Measurements from ENCODE around the gene UQCRQ.
A peak's percentile ranks its signal among the peaks of the same experiment; 100 is the strongest.

Gene UQCRQ

DNA sequence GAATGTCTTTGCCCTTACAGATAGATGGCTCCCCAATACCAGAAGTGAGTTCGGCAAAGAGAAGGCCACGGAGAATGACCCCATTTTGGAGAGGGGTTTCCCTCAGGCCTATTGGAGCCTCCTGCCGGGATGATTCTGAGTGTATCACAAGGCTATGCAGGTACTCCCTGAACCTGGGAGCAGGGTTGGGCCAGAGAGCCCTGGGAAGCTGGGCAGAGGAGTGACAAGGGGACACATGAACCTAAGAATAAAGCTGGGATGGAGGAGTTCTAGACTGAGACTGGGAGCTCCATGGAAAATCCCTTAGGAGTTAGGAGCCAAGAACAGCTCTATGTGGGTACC lies 7.5 kb downstream of the UQCRQ start:
- no peak overlapping the region for H3K4me3 ChIP-seq (ENCODE audit: control insufficient read depth in 1 of 7, extremely low read depth in 1 of 7, insufficient read depth in 4 of 7, low read depth in 2 of 7, low read length in 6 of 7)
- H3K27ac ChIP-seq (ENCODE audit: insufficient read depth in 1 of 2, low read depth in 1 of 2, low read length in 2 of 2, poor library complexity in 1 of 2, severe bottlenecking in 2 of 2) = no peak overlapping the region
- CTCF ChIA-PET = interaction anchor here (1.3 to 6.2 kb wide), 4 partner anchors 9 to 373 kb away, joined by 3 to 31 read pairs (median 7); no protein-coding TSS in a partner anchor
- H3K4me1 ChIP-seq (ENCODE audit: control extremely low read depth in 1 of 4, control insufficient read depth in 4 of 4, insufficient read depth in 4 of 4, low read length in 3 of 4) = no peaks in the 10 kb centered on the region
- POLR2A ChIA-PET = no interaction called here
- H3K36me3 ChIP-seq (ENCODE audit: control insufficient read depth in 4 of 4, insufficient read depth in 4 of 4, low read length in 3 of 4) = peaks cover 2 to 60% (median 18%) of the 10 kb centered on the region in 4 experiments
- DNase-seq = no peak
- WGBS (ENCODE audit: insufficient coverage) = 94% methylated on average over 3 of the region's 3 CpGs
- H3K9me3 ChIP-seq (ENCODE audit: control extremely low read depth in 1 of 5, control insufficient read depth in 4 of 5, insufficient read depth in 2 of 5, low read depth in 1 of 5, low read length in 4 of 5) = no peaks in the 10 kb centered on the region
- no peaks in the 10 kb centered on the region for H3K27me3 ChIP-seq (replicated peaks in 2 of 5; ENCODE audit: control insufficient read depth in 4 of 5, insufficient read depth in 5 of 5, low read length in 4 of 5)

DNA sequence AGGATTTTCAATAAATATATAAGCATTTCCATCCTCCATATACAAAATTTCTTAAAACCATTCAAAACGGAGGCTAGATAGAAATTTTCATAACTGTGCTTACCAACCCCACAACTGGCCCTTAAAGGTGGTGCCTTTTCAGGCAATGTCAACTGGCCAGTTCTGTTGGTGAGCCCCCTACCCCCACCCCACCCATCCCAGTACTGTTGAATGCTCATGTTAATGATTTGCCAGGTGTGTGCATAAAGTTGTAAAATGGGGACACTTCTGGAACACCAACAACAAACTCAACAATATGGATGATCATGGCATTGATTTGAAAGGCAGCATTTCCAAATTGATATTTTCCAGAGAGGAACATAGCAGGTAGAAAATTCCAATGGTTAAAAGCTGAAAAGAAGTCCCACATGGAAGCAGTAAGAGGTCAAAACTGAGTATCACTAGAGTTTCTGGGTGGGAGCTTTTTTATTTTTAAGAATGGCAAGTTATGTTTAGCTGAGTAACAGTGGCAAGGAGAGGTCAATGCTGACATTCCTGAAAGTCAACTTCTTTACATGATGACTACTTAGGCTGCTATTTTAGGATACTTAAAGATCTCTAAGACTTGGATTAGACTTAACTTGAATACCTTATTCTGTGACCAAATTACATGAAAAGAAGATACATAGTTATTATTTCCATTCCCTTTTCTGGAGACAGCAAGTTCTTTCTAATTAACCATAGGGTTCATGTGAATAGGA lies 9.7 kb downstream of the UQCRQ start:
- Histone ChIP-seq H3K4me3 (ENCODE audit: control insufficient read depth in 1 of 7, extremely low read depth in 1 of 7, insufficient read depth in 4 of 7, low read depth in 2 of 7, low read length in 6 of 7) (no peak overlapping the region), H3K27ac (ENCODE audit: insufficient read depth in 1 of 2, low read depth in 1 of 2, low read length in 2 of 2, poor library complexity in 1 of 2, severe bottlenecking in 2 of 2) (no peak overlapping the region), H3K27me3 (replicated peaks in 2 of 5; ENCODE audit: control insufficient read depth in 4 of 5, insufficient read depth in 5 of 5, low read length in 4 of 5) (no peaks in the 10 kb centered on the region), H3K36me3 (ENCODE audit: control insufficient read depth in 4 of 4, insufficient read depth in 4 of 4, low read length in 3 of 4) (peaks cover 9 to 65% (median 27%) of the 10 kb centered on the region in 4 experiments), H3K9me3 (ENCODE audit: control extremely low read depth in 1 of 5, control insufficient read depth in 4 of 5, insufficient read depth in 2 of 5, low read depth in 1 of 5, low read length in 4 of 5) (no peaks in the 10 kb centered on the region), H3K4me1 (ENCODE audit: control extremely low read depth in 1 of 4, control insufficient read depth in 4 of 4, insufficient read depth in 4 of 4, low read length in 3 of 4) (no peaks in the 10 kb centered on the region)
- 100% methylated on average over 1 of the region's 1 CpG for WGBS (ENCODE audit: insufficient coverage)
- ChIA-PET CTCF (interaction anchor here (1.6 to 3.3 kb wide), 4 partner anchors 9 to 47 kb away, joined by 4 to 9 read pairs (median 6); partner anchors contain the start of genes GDF9 and UQCRQ), POLR2A (no interaction called here)
- no peak for DNase-seq

DNA sequence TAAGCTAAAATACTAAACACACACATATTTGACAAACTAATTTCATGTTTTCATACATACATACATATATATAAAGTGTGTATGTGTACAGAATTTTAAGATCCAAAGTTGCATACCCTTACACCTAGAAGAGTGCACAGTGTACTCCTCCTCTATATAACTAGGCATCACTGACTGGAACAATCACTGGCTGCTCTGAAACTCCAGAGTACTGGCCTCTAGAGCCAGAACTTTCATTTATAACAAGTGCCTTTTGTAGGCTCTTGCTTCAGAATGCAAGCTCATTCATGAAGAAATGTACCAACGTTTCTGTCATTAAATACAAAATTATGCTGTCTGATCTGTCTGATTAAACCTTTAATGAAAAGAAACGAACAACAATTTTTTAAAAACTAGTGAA lies 11.0 kb downstream of the UQCRQ start:
- Histone ChIP-seq H3K27me3 (replicated peaks in 2 of 5; ENCODE audit: control insufficient read depth in 4 of 5, insufficient read depth in 5 of 5, low read length in 4 of 5) (no peaks in the 10 kb centered on the region), H3K36me3 (ENCODE audit: control insufficient read depth in 4 of 4, insufficient read depth in 4 of 4, low read length in 3 of 4) (peaks cover 11 to 65% (median 34%) of the 10 kb centered on the region in 4 experiments), H3K4me1 (ENCODE audit: control extremely low read depth in 1 of 4, control insufficient read depth in 4 of 4, insufficient read depth in 4 of 4, low read length in 3 of 4) (no peaks in the 10 kb centered on the region), H3K27ac (ENCODE audit: insufficient read depth in 1 of 2, low read depth in 1 of 2, low read length in 2 of 2, poor library complexity in 1 of 2, severe bottlenecking in 2 of 2) (no peak overlapping the region), H3K9me3 (ENCODE audit: control extremely low read depth in 1 of 5, control insufficient read depth in 4 of 5, insufficient read depth in 2 of 5, low read depth in 1 of 5, low read length in 4 of 5) (no peaks in the 10 kb centered on the region), H3K4me3 (ENCODE audit: control insufficient read depth in 1 of 7, extremely low read depth in 1 of 7, insufficient read depth in 4 of 7, low read depth in 2 of 7, low read length in 6 of 7) (no peak overlapping the region)
- WGBS (ENCODE audit: insufficient coverage) = 100% methylated on average over 1 of the region's 2 CpGs
- DNase-seq = no peak
- ChIA-PET POLR2A (no interaction called here), CTCF (interaction anchor here (0.8 to 2.1 kb wide), 9 partner anchors 10 to 351 kb away, joined by 3 to 7 read pairs (median 4); partner anchors contain the start of genes GDF9, SHROOM1 and UQCRQ)

DNA sequence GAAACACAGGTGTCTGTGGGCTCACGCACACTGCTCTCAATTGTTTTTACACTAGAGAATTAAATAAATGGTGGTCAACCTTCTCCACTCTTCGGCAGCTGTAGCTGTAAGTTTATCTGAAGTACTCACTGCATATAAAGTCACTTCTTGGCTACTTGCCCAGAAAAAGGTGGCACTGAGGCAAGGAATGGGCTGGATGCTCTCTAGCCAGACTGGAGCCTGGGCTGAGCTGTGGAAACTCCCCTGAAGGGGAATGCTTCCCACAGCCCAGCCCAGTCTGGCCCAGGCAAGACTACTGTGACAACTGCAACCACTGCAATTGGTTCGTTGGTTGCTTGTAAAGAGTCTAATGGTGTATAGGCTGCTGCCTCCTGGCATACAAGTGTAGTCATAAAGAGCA lies 11.5 kb downstream of the UQCRQ start:
- Histone ChIP-seq H3K27ac (ENCODE audit: insufficient read depth in 1 of 2, low read depth in 1 of 2, low read length in 2 of 2, poor library complexity in 1 of 2, severe bottlenecking in 2 of 2) (no peak overlapping the region), H3K4me3 (ENCODE audit: control insufficient read depth in 1 of 7, extremely low read depth in 1 of 7, insufficient read depth in 4 of 7, low read depth in 2 of 7, low read length in 6 of 7) (no peak overlapping the region), H3K4me1 (ENCODE audit: control extremely low read depth in 1 of 4, control insufficient read depth in 4 of 4, insufficient read depth in 4 of 4, low read length in 3 of 4) (no peaks in the 10 kb centered on the region), H3K36me3 (ENCODE audit: control insufficient read depth in 4 of 4, insufficient read depth in 4 of 4, low read length in 3 of 4) (peaks cover 11 to 65% (median 35%) of the 10 kb centered on the region in 4 experiments), H3K27me3 (replicated peaks in 2 of 5; ENCODE audit: control insufficient read depth in 4 of 5, insufficient read depth in 5 of 5, low read length in 4 of 5) (no peaks in the 10 kb centered on the region), H3K9me3 (ENCODE audit: control extremely low read depth in 1 of 5, control insufficient read depth in 4 of 5, insufficient read depth in 2 of 5, low read depth in 1 of 5, low read length in 4 of 5) (no peaks in the 10 kb centered on the region)
- ChIA-PET POLR2A (no interaction called here), CTCF (interaction anchor here (0.8 to 2.1 kb wide), 7 partner anchors 14 to 352 kb away, joined by 3 to 6 read pairs (median 3); partner anchors contain the start of gene SHROOM1)
- WGBS (ENCODE audit: insufficient coverage) = 81% methylated on average over 2 of the region's 3 CpGs
- no peak for DNase-seq

DNA sequence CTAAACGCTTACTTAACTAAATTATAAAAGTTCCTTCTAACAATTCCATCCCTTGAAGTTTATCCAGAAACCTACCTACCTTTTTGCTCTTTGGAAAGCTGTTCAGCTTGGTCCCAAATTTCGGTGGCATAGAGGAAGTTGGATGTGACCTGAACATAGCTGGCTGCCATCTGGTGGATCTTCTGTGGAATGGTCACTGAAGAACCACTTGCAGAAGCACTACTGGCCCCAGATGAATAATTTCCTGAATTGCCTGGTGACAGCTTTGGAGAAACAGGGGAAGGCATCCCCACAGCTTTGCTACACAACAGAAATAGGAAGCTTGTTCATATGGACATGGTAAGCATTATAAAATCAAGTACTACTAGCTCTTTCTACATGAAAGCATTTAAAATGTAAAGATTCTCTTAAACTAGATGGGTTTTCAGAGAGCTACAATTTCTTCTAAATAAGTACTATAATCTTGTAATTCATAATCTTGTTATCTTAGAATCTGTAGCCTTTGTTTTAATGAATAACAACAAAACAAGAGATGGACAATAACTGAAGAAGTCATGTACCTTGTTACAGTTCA lies 16.9 kb downstream of the UQCRQ start:
- ChIA-PET POLR2A (interaction anchor here (1.3 kb wide), 1 partner anchor 128 kb away, joined by 3 read pairs; no protein-coding TSS in a partner anchor), CTCF (interaction anchor here (0.6 to 6.1 kb wide), 16 partner anchors 9 to 499 kb away, joined by 3 to 86 read pairs (median 4); partner anchors contain the start of genes GDF9, LEAP2, SHROOM1 and UQCRQ)
- Histone ChIP-seq H3K4me3 (ENCODE audit: control insufficient read depth in 1 of 7, extremely low read depth in 1 of 7, insufficient read depth in 4 of 7, low read depth in 2 of 7, low read length in 6 of 7) (no peak overlapping the region), H3K36me3 (ENCODE audit: control insufficient read depth in 4 of 4, insufficient read depth in 4 of 4, low read length in 3 of 4) (peaks cover 26 to 70% (median 47%) of the 10 kb centered on the region in 4 experiments), H3K9me3 (ENCODE audit: control extremely low read depth in 1 of 5, control insufficient read depth in 4 of 5, insufficient read depth in 2 of 5, low read depth in 1 of 5, low read length in 4 of 5) (no peaks in the 10 kb centered on the region), H3K27ac (ENCODE audit: insufficient read depth in 1 of 2, low read depth in 1 of 2, low read length in 2 of 2, poor library complexity in 1 of 2, severe bottlenecking in 2 of 2) (no peak overlapping the region), H3K27me3 (replicated peaks in 2 of 5; ENCODE audit: control insufficient read depth in 4 of 5, insufficient read depth in 5 of 5, low read length in 4 of 5) (no peaks in the 10 kb centered on the region), H3K4me1 (ENCODE audit: control extremely low read depth in 1 of 4, control insufficient read depth in 4 of 4, insufficient read depth in 4 of 4, low read length in 3 of 4) (peaks cover 0 to 3% (median 1%) of the 10 kb centered on the region in 4 experiments)
- peak; percentile 72 to 84 (median 83) for DNase-seq
- 71% methylated on average over 1 of the region's 2 CpGs for WGBS (ENCODE audit: insufficient coverage)

DNA sequence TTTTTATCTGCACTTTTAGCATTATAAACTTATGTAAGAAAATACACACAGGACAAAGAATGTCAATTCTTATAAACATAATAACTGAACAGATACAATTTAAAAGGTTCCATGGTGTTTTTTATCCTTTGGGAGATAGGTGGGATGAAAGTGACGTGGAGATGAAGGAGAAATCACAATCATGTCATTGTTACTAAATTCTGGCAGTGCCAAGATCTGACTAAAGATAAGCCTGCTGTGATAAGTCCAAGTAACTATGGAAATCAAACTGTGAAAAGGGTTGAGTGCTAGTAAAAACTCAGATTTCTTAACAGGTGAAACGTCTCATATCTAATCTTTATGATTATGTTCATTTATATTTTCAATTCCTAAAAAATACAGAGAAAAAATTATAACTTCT lies 18.1 kb downstream of the UQCRQ start:
- H3K36me3 ChIP-seq (ENCODE audit: control insufficient read depth in 4 of 4, insufficient read depth in 4 of 4, low read length in 3 of 4) = peaks cover 26 to 74% (median 46%) of the 10 kb centered on the region in 4 experiments
- H3K27me3 ChIP-seq (replicated peaks in 2 of 5; ENCODE audit: control insufficient read depth in 4 of 5, insufficient read depth in 5 of 5, low read length in 4 of 5) = no peaks in the 10 kb centered on the region
- H3K9me3 ChIP-seq (ENCODE audit: control extremely low read depth in 1 of 5, control insufficient read depth in 4 of 5, insufficient read depth in 2 of 5, low read depth in 1 of 5, low read length in 4 of 5) = no peaks in the 10 kb centered on the region
- peaks cover 0 to 3% (median 1%) of the 10 kb centered on the region in 4 experiments for H3K4me1 ChIP-seq (ENCODE audit: control extremely low read depth in 1 of 4, control insufficient read depth in 4 of 4, insufficient read depth in 4 of 4, low read length in 3 of 4)
- H3K27ac ChIP-seq (ENCODE audit: insufficient read depth in 1 of 2, low read depth in 1 of 2, low read length in 2 of 2, poor library complexity in 1 of 2, severe bottlenecking in 2 of 2) = no peak overlapping the region
- no peak for DNase-seq
- no CpG with 5 or more reads among the region's 2 CpGs for WGBS (ENCODE audit: insufficient coverage)
- ChIA-PET POLR2A (no interaction called here), CTCF (interaction anchor here (0.8 to 6.1 kb wide), 5 partner anchors 8 to 129 kb away, joined by 4 to 86 read pairs (median 22); partner anchors contain the start of genes LEAP2 and SHROOM1)
- no peak overlapping the region for H3K4me3 ChIP-seq (ENCODE audit: control insufficient read depth in 1 of 7, extremely low read depth in 1 of 7, insufficient read depth in 4 of 7, low read depth in 2 of 7, low read length in 6 of 7)

All from common myeloid progenitor, CD34-positive (primary cell).